Memory B cell (primary cell): ENCODE results near the gene BANP.
"Not testable (repeated sequence)": the region's sequence is repeated elsewhere in the genome, so short reads cannot be mapped to it uniquely, and the experiment has no call there.

ENCODE experiments used
- ATAC-seq: fragments of 150-1000 bp; cut with Tn5 transposase; 2 replicates; pipeline ENCODE4 v1.10.0; 2021; ENCODE audit warnings: low read depth, mild to moderate bottlenecking, moderate library complexity
- DNase-seq, 2 donors: peaks; one replicate each; pipeline ENCODE4 v3.0.0; 2022; ENCODE audit warnings: low spot score in 2 of 2
- H3K27ac Mint-ChIP-seq: one replicate; pipeline ENCODE4 v1.8.0; 2022; ENCODE audit warnings: mild to moderate bottlenecking, moderate library complexity, mixed read lengths
- H3K27me3 Mint-ChIP-seq: one replicate; pipeline ENCODE4 v1.8.0; 2022; ENCODE audit warnings: mixed read lengths
- H3K36me3 Mint-ChIP-seq: one replicate; pipeline ENCODE4 v1.8.0; 2022; ENCODE audit warnings: mild to moderate bottlenecking, mixed read lengths
- H3K4me1 Mint-ChIP-seq: one replicate; pipeline ENCODE4 v1.8.0; 2022; ENCODE audit warnings: mixed read lengths
- H3K4me3 Mint-ChIP-seq: one replicate; pipeline ENCODE4 v1.8.0; 2022; ENCODE audit warnings: mild to moderate bottlenecking, moderate library complexity, mixed read lengths
- H3K9me3 Mint-ChIP-seq: one replicate; pipeline ENCODE4 v1.8.0; 2022; ENCODE audit warnings: mixed read lengths

Gene BANP

GRCh38 chr16:88119881-88120751, 168.9 kb downstream of the BANP start:
- not testable (repeated sequence) for H3K36me3 Mint-ChIP-seq, ATAC-seq, H3K4me1 Mint-ChIP-seq, H3K9me3 Mint-ChIP-seq, DNase-seq, H3K27ac Mint-ChIP-seq, H3K4me3 Mint-ChIP-seq, H3K27me3 Mint-ChIP-seq

- no peak for ATAC-seq
- H3K27me3 Mint-ChIP-seq, result peaks cover 5% of the 10 kb centered on the region
- H3K27ac Mint-ChIP-seq, result no peak overlapping the region
- peaks cover 2% of the 10 kb centered on the region for H3K9me3 Mint-ChIP-seq
- H3K36me3 Mint-ChIP-seq, result no peaks in the 10 kb centered on the region
- no peak overlapping the region for H3K4me3 Mint-ChIP-seq
- no peaks in the 10 kb centered on the region for H3K4me1 Mint-ChIP-seq
- no peak for DNase-seq
These were observed 169.6 kb downstream of the BANP start for GRCh38 chr16:88120812-88121211.

- not testable (repeated sequence) for H3K4me1 Mint-ChIP-seq, DNase-seq, ATAC-seq, H3K27ac Mint-ChIP-seq, H3K36me3 Mint-ChIP-seq, H3K27me3 Mint-ChIP-seq, H3K9me3 Mint-ChIP-seq, H3K4me3 Mint-ChIP-seq
These were observed 170.2 kb downstream of the BANP start for GRCh38 chr16:88121391-88121790.

GRCh38 chr16:88121886-88122580, 170.8 kb downstream of the BANP start:
- Mint-ChIP-seq H3K4me3 (no peak overlapping the region), H3K4me1 (no peaks in the 10 kb centered on the region), H3K36me3 (no peaks in the 10 kb centered on the region), H3K27me3 (peaks cover under 1% of the 10 kb centered on the region), H3K9me3 (peaks cover 2% of the 10 kb centered on the region), H3K27ac (no peak overlapping the region)
- no peak for DNase-seq
- no peak for ATAC-seq
